H9 (cell line): ENCODE results near the gene OR52J3. TPM values are rescaled to one million over a fixed set of nuclear protein-coding genes. Genes with fewer than 3 reads are reported as not detected.

Source experiments
- DNase-seq: peaks from one replicate; pipeline ENCODE4 v3.0.0-alpha.2; 2017
- H2AFZ ChIP-seq: one replicate; pipeline ENCODE4 v1.6.1; 2013; ENCODE audit warnings: mild to moderate bottlenecking, low read length, control low read depth, moderate library complexity
- H2AK5ac ChIP-seq: 2 replicates; pipeline ENCODE4 v1.6.1; 2013; ENCODE audit warnings: low read length, control low read depth, mixed read lengths; ENCODE audit not compliant: insufficient read length
- H2BK120ac ChIP-seq: one replicate; pipeline ENCODE4 v1.6.1; 2013; ENCODE audit warnings: low read depth, mild to moderate bottlenecking, low read length, control low read depth, inconsistent platforms; ENCODE audit not compliant: poor library complexity, severe bottlenecking
- H2BK12ac ChIP-seq: 2 replicates; pipeline ENCODE4 v1.6.1; 2013; ENCODE audit warnings: low read length, control low read depth, mixed read lengths, low read depth; ENCODE audit not compliant: insufficient read length
- H2BK15ac ChIP-seq: 2 replicates; pipeline ENCODE4 v1.6.1; 2013; ENCODE audit warnings: low read depth, low read length, control low read depth
- H2BK20ac ChIP-seq: one replicate; pipeline ENCODE4 v1.6.1; 2013; ENCODE audit warnings: low read depth, mild to moderate bottlenecking, low read length, control low read depth, inconsistent platforms; ENCODE audit not compliant: poor library complexity, severe bottlenecking
- H2BK5ac ChIP-seq: 2 replicates; pipeline ENCODE4 v1.6.1; 2013; ENCODE audit warnings: low read length, control low read depth, mixed read lengths; ENCODE audit not compliant: insufficient read length
- H3K14ac ChIP-seq: 2 replicates; pipeline ENCODE4 v1.6.1; 2013; ENCODE audit warnings: low read length, control low read depth; ENCODE audit not compliant: insufficient read depth
- H3K18ac ChIP-seq: 2 replicates; pipeline ENCODE4 v1.6.1; 2013; ENCODE audit warnings: low read depth, mild to moderate bottlenecking, mixed read lengths, low read length, control low read depth; ENCODE audit not compliant: insufficient read length
- H3K23ac ChIP-seq: 2 replicates; pipeline ENCODE4 v1.6.1; 2013; ENCODE audit warnings: low read length, control low read depth, mixed read lengths, low read depth; ENCODE audit not compliant: insufficient read length
- H3K23me2 ChIP-seq: 2 replicates; pipeline ENCODE4 v1.6.1; 2013; ENCODE audit warnings: low read depth, mild to moderate bottlenecking, mixed read lengths, low read length, control low read depth; ENCODE audit not compliant: insufficient read length, poor library complexity, severe bottlenecking
- H3K27ac ChIP-seq: 2 replicates; pipeline ENCODE4 v1.5.1; 2013; ENCODE audit warnings: low read length, control low read depth, mixed read lengths, low read depth; ENCODE audit not compliant: insufficient read length
- H3K27me3 ChIP-seq: 2 replicates; pipeline ENCODE4 v1.6.1; 2013; ENCODE audit warnings: low read length, control low read depth, inconsistent platforms; ENCODE audit not compliant: insufficient read depth
- H3K4ac ChIP-seq: 2 replicates; pipeline ENCODE4 v1.6.1; 2013; ENCODE audit warnings: low read depth, mild to moderate bottlenecking, control low read depth, inconsistent platforms, low read length, moderate library complexity
- H3K4me1 ChIP-seq: 2 replicates; pipeline ENCODE4 v1.6.1; 2013; ENCODE audit warnings: low read length, control low read depth, inconsistent platforms; ENCODE audit not compliant: insufficient read depth
- H3K4me2 ChIP-seq: 2 replicates; pipeline ENCODE4 v1.6.1; 2013; ENCODE audit warnings: low read length, control low read depth, mixed read lengths; ENCODE audit not compliant: insufficient read length, insufficient read depth
- H3K56ac ChIP-seq: 2 replicates; pipeline ENCODE4 v1.6.1; 2013; ENCODE audit warnings: low read depth, mild to moderate bottlenecking, mixed read lengths, low read length, control low read depth; ENCODE audit not compliant: insufficient read length
- H3K79me1 ChIP-seq: 2 replicates; pipeline ENCODE4 v1.6.1; 2013; ENCODE audit warnings: low read depth, mild to moderate bottlenecking, moderate library complexity, low read length, control low read depth, inconsistent platforms; ENCODE audit not compliant: insufficient read depth, poor library complexity, severe bottlenecking
- H3K79me2 ChIP-seq: 2 replicates; pipeline ENCODE4 v1.6.1; 2013; ENCODE audit warnings: low read length, control low read depth, inconsistent platforms; ENCODE audit not compliant: insufficient read depth
- H3K9ac ChIP-seq: 2 replicates; pipeline ENCODE4 v1.6.1; 2013; ENCODE audit warnings: low read length, control low read depth, mixed read lengths; ENCODE audit not compliant: insufficient read length; ENCODE audit errors: extremely low read depth
- H3K9me3 ChIP-seq: one replicate; pipeline ENCODE4 v1.6.1; 2013; ENCODE audit warnings: low read depth, low read length, inconsistent platforms; ENCODE audit not compliant: control insufficient read depth
- H3T11ph ChIP-seq: one replicate; pipeline ENCODE4 v1.6.1; 2013; ENCODE audit warnings: mild to moderate bottlenecking, low read length, control low read depth, inconsistent platforms
- H4K20me1 ChIP-seq: one replicate; pipeline ENCODE4 v1.6.1; 2013; ENCODE audit not compliant: control insufficient read depth, insufficient read length, insufficient read depth
- H4K5ac ChIP-seq: 2 replicates; pipeline ENCODE4 v1.6.1; 2013; ENCODE audit warnings: low read depth, mild to moderate bottlenecking, mixed read lengths, low read length, control low read depth; ENCODE audit not compliant: insufficient read length
- H4K8ac ChIP-seq: replicated peaks from 2 replicates; pipeline ENCODE4 v1.6.1; 2013; ENCODE audit warnings: low read length, control low read depth, mixed read lengths, low read depth; ENCODE audit not compliant: insufficient read length
- H4K91ac ChIP-seq: 2 replicates; pipeline ENCODE4 v1.6.1; 2013; ENCODE audit warnings: low read depth, mild to moderate bottlenecking, moderate library complexity, mixed read lengths, low read length, control low read depth; ENCODE audit not compliant: insufficient read length
- H3K27ac Mint-ChIP-seq, 3 experiments: 2 replicates in 2 of 3; 3 replicates in 1 of 3; pipeline ENCODE4 v1.8.0; 2020 to 2021; ENCODE audit warnings: mixed read lengths in 3 of 3, mild to moderate bottlenecking in 1 of 3, moderate library complexity in 1 of 3
- H3K27me3 Mint-ChIP-seq: 2 replicates; pipeline ENCODE4 v1.8.0; 2021; ENCODE audit warnings: low read depth, mild to moderate bottlenecking, moderate library complexity, mixed read lengths
- H3K36me3 Mint-ChIP-seq, 3 experiments: 2 replicates in 2 of 3; 3 replicates in 1 of 3; pipeline ENCODE4 v1.8.0; 2020 to 2021; ENCODE audit warnings: low read depth in 3 of 3, mixed read lengths in 3 of 3; ENCODE audit not compliant: insufficient read depth in 1 of 3
- H3K4me1 Mint-ChIP-seq, 2 experiments: 2 replicates each; pipeline ENCODE4 v1.8.0; 2020; ENCODE audit warnings: mixed read lengths in 2 of 2
- H3K4me3 Mint-ChIP-seq, 2 experiments: 2 replicates in 1 of 2; 3 replicates in 1 of 2; pipeline ENCODE4 v1.8.0; 2020 to 2021; ENCODE audit warnings: mild to moderate bottlenecking in 2 of 2, mixed read lengths in 2 of 2, moderate library complexity in 1 of 2
- H3K9me3 Mint-ChIP-seq, 2 experiments: 2 replicates in 1 of 2; 3 replicates in 1 of 2; pipeline ENCODE4 v1.8.0; 2020; ENCODE audit warnings: mild to moderate bottlenecking in 2 of 2, mixed read lengths in 2 of 2, moderate library complexity in 1 of 2
- WGBS: extraction: QIAGEN DNeasy Blood & Tissue Kit; methylation state at CpG from one replicate; pipeline ENCODE4 v1.1.7; 2013; ENCODE audit warnings: missing lambda C conversion rate, low lambda C conversion rate, mixed read lengths; ENCODE audit not compliant: insufficient read length; ENCODE audit errors: extremely low coverage; 5-methylcytosine and 5-hydroxymethylcytosine counted together
- total RNA-seq: library from RNA; stranded (reverse); gene quantifications from 2 replicates; pipeline ENCODE4 v1.2.1, GENCODE V29; 2021
- TF ChIP-seq, protein P1 (sequence below): fragments of 200-600 bp; sonication (generic); conservative IDR thresholded peaks from 3 replicates; pipeline ENCODE4 v1.8.0; 2021; ENCODE audit warnings: antibody characterized with exemption, mild to moderate bottlenecking

The OR52J3 gene
- total RNA-seq, 1 experiment from 2014 or later, result not detected

DNA sequence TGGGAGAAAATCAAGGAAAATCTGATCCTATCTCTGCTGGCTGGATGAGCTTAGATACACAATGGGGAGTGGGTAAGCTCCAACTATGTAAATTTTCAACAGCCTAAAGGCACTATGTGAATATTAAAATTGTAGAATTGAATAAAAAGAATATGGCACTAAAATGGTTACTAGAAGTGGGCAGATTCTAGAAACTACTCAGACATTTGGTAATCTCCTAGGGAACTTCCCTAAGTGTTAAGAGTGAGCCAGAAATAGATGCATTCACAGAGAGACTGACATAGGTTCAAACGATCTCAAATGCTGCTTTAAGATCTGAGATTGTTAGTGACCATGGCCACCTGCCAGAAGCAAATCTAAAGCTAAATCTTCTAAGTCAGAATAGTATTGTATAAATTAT lies 18.7 kb downstream of the OR52J3 start:
- no peak overlapping the region for H3K9ac ChIP-seq
- H3K4ac ChIP-seq, result no peak overlapping the region
- no peak overlapping the region for H2BK5ac ChIP-seq
- no peaks in the 10 kb centered on the region for H3K4me1 ChIP-seq
- no peak for DNase-seq
- no peaks in the 10 kb centered on the region for H3K27me3 ChIP-seq
- no peak overlapping the region for H3K23ac ChIP-seq
- no peaks in the 10 kb centered on the region for H3K23me2 ChIP-seq
- no peak overlapping the region for H3K4me3 Mint-ChIP-seq
- H3K9me3 Mint-ChIP-seq, result no peaks in the 10 kb centered on the region
- no peak overlapping the region for H3T11ph ChIP-seq
- H3K56ac ChIP-seq, result no peak overlapping the region
- no peak overlapping the region for H2BK120ac ChIP-seq
- no peak overlapping the region for H4K5ac ChIP-seq
- WGBS, result no CpG with 5 or more reads among the region's 1 CpG
- no peak overlapping the region for H3K4me2 ChIP-seq
- H3K27ac Mint-ChIP-seq, result no peak overlapping the region
- H2BK20ac ChIP-seq, result no peak overlapping the region
- H4K8ac ChIP-seq, result no peak overlapping the region
- H4K91ac ChIP-seq, result no peak overlapping the region
- H2BK15ac ChIP-seq, result no peak overlapping the region
- H3K79me1 ChIP-seq, result no peaks in the 10 kb centered on the region
- no peak overlapping the region for H3K27ac ChIP-seq
- no peaks in the 10 kb centered on the region; the same call in 1 of the 2 replicates for H3K27me3 Mint-ChIP-seq
- no peak overlapping the region for H2BK12ac ChIP-seq
- H4K20me1 ChIP-seq, result no peaks in the 10 kb centered on the region
- H2AK5ac ChIP-seq, result no peak overlapping the region
- no peaks in the 10 kb centered on the region for H3K9me3 ChIP-seq
- no peak overlapping the region for H2AFZ ChIP-seq
- TF ChIP-seq, protein P1, sequence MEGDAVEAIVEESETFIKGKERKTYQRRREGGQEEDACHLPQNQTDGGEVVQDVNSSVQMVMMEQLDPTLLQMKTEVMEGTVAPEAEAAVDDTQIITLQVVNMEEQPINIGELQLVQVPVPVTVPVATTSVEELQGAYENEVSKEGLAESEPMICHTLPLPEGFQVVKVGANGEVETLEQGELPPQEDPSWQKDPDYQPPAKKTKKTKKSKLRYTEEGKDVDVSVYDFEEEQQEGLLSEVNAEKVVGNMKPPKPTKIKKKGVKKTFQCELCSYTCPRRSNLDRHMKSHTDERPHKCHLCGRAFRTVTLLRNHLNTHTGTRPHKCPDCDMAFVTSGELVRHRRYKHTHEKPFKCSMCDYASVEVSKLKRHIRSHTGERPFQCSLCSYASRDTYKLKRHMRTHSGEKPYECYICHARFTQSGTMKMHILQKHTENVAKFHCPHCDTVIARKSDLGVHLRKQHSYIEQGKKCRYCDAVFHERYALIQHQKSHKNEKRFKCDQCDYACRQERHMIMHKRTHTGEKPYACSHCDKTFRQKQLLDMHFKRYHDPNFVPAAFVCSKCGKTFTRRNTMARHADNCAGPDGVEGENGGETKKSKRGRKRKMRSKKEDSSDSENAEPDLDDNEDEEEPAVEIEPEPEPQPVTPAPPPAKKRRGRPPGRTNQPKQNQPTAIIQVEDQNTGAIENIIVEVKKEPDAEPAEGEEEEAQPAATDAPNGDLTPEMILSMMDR, result no peak
- H3K14ac ChIP-seq, result no peak overlapping the region
- H3K4me1 Mint-ChIP-seq, result no peaks in the 10 kb centered on the region
- no peak overlapping the region for H3K18ac ChIP-seq
- no peaks in the 10 kb centered on the region for H3K36me3 Mint-ChIP-seq
- no peaks in the 10 kb centered on the region for H3K79me2 ChIP-seq
